PC-9 (cell line): ENCODE data around the gene IGSF8. TPM values are rescaled to one million over a fixed set of nuclear protein-coding genes. Genes with fewer than 3 reads are reported as not detected.

Experiments used
- BruUV-seq: library from RNA; stranded (reverse); fragments of 400-500 nt; replicated peaks from 2 replicates; lab custom pipeline; 2021; lab: Mats Ljungman, UMichigan
- CTCF ChIA-PET: fragments of 300-600 bp; sonication (Branson Sonifier 250); formaldehyde crosslinking; loops from one replicate; lab custom pipeline; 2022; ENCODE audit warnings: antibody characterized with exemption; lab: Charles Lee
- POLR2A ChIA-PET: fragments of 300-600 bp; sonication (Branson Sonifier 250); formaldehyde crosslinking; loops from one replicate; lab custom pipeline; 2022; ENCODE audit warnings: antibody characterized with exemption; ENCODE audit not compliant: unreplicated experiment; lab: Charles Lee
- DNase-seq, 2 experiments: peaks; one replicate each; pipeline versions ENCODE4 v3.0.0 to v3.0.0-alpha.2; 2015 to 2022; ENCODE audit warnings: mixed read lengths in 1 of 2
- H2AFZ ChIP-seq: fragments of 200-600 bp; sonication (generic); 2 replicates; pipeline ENCODE4 v1.8.1; 2017; ENCODE audit warnings: antibody characterized with exemption
- H3F3A ChIP-seq: fragments of 200-600 bp; sonication (generic); 2 replicates; pipeline ENCODE4 v1.8.1; 2017; ENCODE audit warnings: antibody characterized with exemption, mild to moderate bottlenecking, low read depth; ENCODE audit not compliant: insufficient read depth
- H3K27ac ChIP-seq: fragments of 200-600 bp; sonication (generic); 2 replicates; pipeline ENCODE4 v1.6.1; 2016; ENCODE audit warnings: mixed run types
- H3K27me3 ChIP-seq: fragments of 200-600 bp; sonication (generic); 2 replicates; pipeline ENCODE4 v1.6.1; 2016; ENCODE audit warnings: low read depth, mixed run types; ENCODE audit not compliant: insufficient read depth
- H3K36me3 ChIP-seq: fragments of 200-600 bp; sonication (generic); 2 replicates; pipeline ENCODE4 v1.6.1; 2016; ENCODE audit warnings: low read depth, mixed run types
- H3K4me1 ChIP-seq: fragments of 200-600 bp; sonication (generic); replicated peaks from 2 replicates; pipeline ENCODE4 v1.6.1; 2016; ENCODE audit warnings: mixed run types; ENCODE audit not compliant: insufficient read depth
- H3K4me2 ChIP-seq: fragments of 200-600 bp; sonication (generic); 2 replicates; pipeline ENCODE4 v1.6.1; 2017; ENCODE audit warnings: mixed run types
- H3K4me3 ChIP-seq: fragments of 200-600 bp; sonication (generic); 2 replicates; pipeline ENCODE4 v1.6.1; 2016; ENCODE audit warnings: mixed run types
- H3K79me2 ChIP-seq: fragments of 200-600 bp; sonication (generic); 2 replicates; pipeline ENCODE4 v1.6.1; 2017; ENCODE audit warnings: low read depth, mixed run types
- H3K9me2 ChIP-seq: fragments of 200-600 bp; sonication (generic); 2 replicates; pipeline ENCODE4 v1.8.1; 2017; ENCODE audit warnings: mild to moderate bottlenecking; ENCODE audit not compliant: insufficient read depth
- H3K9me3 ChIP-seq: fragments of 200-600 bp; sonication (generic); 2 replicates; pipeline ENCODE4 v1.8.1; 2016; ENCODE audit warnings: low read depth; ENCODE audit not compliant: insufficient read depth
- H4K20me1 ChIP-seq: fragments of 200-600 bp; sonication (generic); 2 replicates; pipeline ENCODE4 v1.8.1; 2017; ENCODE audit not compliant: insufficient read depth
- EZH2 ChIP-seq: fragments of 200-600 bp; sonication (generic); IDR thresholded peaks from 2 replicates; pipeline ENCODE4 v1.8.0; 2017; ENCODE audit warnings: antibody characterized with exemption, low read depth
- intact Hi-C: fragments of 100-400 bp; cut with micrococcal nuclease; formaldehyde crosslinking; loops from one replicate; pipeline ENCODE4 v1.10.0; 2022; ENCODE audit not compliant: unreplicated experiment
- total RNA-seq: library from RNA; stranded (reverse); gene quantifications from 2 replicates; pipeline ENCODE4 v1.2.3, GENCODE V29; 2021
- TF ChIP-seq, protein P1 (sequence below): fragments of 200-600 bp; sonication (generic); conservative IDR thresholded peaks from 2 replicates; pipeline ENCODE4 v1.6.1; 2017; ENCODE audit warnings: mixed run types, antibody characterized with exemption, mild to moderate bottlenecking, moderate library complexity

The IGSF8 gene
- total RNA-seq, 1 experiment from 2014 or later, result 27.4 TPM

DNA sequence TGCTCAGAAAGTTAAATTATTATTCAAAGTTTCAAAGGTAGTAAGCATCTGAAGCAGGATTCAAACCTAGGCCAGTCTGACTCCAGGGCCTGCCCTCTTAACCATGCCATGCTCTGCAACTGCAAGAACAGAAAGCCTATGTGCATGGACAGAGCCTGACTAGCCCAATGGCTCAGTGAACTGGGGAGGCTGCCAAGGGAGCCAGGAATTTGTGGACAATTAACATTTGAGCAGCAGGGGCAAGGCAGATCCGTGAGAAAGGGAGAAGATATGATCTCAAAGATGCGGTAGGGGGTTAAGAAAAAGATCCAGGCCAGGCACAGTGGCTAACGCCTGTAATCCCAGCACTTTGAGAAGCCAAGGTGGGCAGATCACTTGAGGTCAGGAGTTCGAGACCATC lies 46.5 kb upstream of the IGSF8 start:
- CTCF ChIA-PET, result no interaction called here
- no TSS peak for BruUV-seq

DNA sequence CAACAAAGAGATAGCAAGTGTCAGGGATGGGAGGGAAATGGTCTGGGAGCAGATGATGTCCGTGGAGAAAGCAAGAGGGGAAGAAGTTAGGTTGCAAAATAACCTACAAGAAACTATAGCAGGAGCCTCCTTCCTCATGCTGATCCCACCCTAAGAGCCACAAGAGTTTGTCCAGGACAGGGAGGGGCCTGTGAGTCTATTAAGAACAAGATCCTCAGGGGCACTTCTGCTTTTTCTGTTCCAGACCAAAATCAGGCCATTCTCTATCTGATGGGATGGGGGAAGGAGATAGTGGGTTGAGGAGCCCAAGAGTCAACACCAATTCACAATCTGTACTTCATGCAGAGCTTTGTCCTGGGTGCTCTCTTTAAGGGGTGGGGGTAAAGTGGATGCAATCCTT lies 45.3 kb upstream of the IGSF8 start:
- Histone ChIP-seq H3K4me3 (no peak overlapping the region), H3K4me1 (no peaks in the 10 kb centered on the region), H3K27ac (no peak overlapping the region), H3K36me3 (no peaks in the 10 kb centered on the region), H3F3A (no peaks in the 10 kb centered on the region), H3K9me2 (no peaks in the 10 kb centered on the region; the same call in 1 of the 2 replicates), H3K79me2 (no peaks in the 10 kb centered on the region), H3K27me3 (no peaks in the 10 kb centered on the region; the same call in 1 of the 2 replicates), H3K9me3 (no peaks in the 10 kb centered on the region), H2AFZ (no peak overlapping the region), H3K4me2 (no peak overlapping the region), H4K20me1 (no peaks in the 10 kb centered on the region)
- no peak for TF ChIP-seq EZH2
- TF ChIP-seq, protein P1, sequence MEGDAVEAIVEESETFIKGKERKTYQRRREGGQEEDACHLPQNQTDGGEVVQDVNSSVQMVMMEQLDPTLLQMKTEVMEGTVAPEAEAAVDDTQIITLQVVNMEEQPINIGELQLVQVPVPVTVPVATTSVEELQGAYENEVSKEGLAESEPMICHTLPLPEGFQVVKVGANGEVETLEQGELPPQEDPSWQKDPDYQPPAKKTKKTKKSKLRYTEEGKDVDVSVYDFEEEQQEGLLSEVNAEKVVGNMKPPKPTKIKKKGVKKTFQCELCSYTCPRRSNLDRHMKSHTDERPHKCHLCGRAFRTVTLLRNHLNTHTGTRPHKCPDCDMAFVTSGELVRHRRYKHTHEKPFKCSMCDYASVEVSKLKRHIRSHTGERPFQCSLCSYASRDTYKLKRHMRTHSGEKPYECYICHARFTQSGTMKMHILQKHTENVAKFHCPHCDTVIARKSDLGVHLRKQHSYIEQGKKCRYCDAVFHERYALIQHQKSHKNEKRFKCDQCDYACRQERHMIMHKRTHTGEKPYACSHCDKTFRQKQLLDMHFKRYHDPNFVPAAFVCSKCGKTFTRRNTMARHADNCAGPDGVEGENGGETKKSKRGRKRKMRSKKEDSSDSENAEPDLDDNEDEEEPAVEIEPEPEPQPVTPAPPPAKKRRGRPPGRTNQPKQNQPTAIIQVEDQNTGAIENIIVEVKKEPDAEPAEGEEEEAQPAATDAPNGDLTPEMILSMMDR, result no peak
- POLR2A ChIA-PET, result no interaction called here
- no TSS peak for BruUV-seq
- no peak for DNase-seq
- intact Hi-C loops, result no loop called here
- CTCF ChIA-PET, result no interaction called here

More for the DNA sequence above, 46.5 kb upstream of the IGSF8 start:
- intact Hi-C loops, result no loop called here
- Histone ChIP-seq H3K36me3 (no peaks in the 10 kb centered on the region), H4K20me1 (no peaks in the 10 kb centered on the region), H2AFZ (no peak overlapping the region), H3K4me1 (peaks cover 7% of the 10 kb centered on the region; the same call in 1 of the 2 replicates), H3K79me2 (no peaks in the 10 kb centered on the region), H3K27ac (no peak overlapping the region), H3K4me2 (no peak overlapping the region), H3F3A (no peaks in the 10 kb centered on the region; the same call in 1 of the 2 replicates), H3K9me2 (no peaks in the 10 kb centered on the region; the same call in 1 of the 2 replicates), H3K4me3 (no peak overlapping the region), H3K27me3 (no peaks in the 10 kb centered on the region; the same call in 1 of the 2 replicates), H3K9me3 (no peaks in the 10 kb centered on the region; the same call in 1 of the 2 replicates)
- TF ChIP-seq, protein P1, result no peak
- TF ChIP-seq EZH2, result no peak
- POLR2A ChIA-PET, result no interaction called here
- DNase-seq, result no peak

DNA sequence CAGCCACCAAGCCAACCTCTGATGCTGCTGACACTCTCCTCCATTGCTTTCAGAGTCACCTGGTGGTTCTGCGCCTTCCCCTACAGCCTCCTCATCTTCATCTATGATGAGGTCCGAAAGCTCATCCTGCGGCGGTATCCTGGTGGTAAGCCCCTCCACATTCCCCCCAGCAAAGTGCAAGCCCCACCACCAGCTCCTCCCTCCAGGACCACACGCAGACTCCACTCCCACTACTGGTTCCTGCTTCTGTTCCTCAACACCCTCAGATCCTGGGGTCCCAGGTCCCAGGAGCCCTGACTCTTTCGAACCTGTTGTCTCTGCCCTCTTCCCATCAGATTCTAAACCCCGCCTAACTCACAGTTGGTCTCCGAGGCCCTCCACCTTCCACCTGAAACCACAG lies 41.4 kb upstream of the IGSF8 start:
- intact Hi-C loops, result no loop called here
- ChIA-PET POLR2A (no interaction called here), CTCF (no interaction called here)
- BruUV-seq, result no TSS peak
- Histone ChIP-seq H3K9me2 (no peaks in the 10 kb centered on the region; the same call in 1 of the 2 replicates), H3F3A (no peaks in the 10 kb centered on the region), H4K20me1 (no peaks in the 10 kb centered on the region), H3K4me1 (no peaks in the 10 kb centered on the region), H3K27ac (no peak overlapping the region), H3K36me3 (no peaks in the 10 kb centered on the region), H3K4me3 (no peak overlapping the region), H3K4me2 (no peak overlapping the region), H3K9me3 (no peaks in the 10 kb centered on the region), H3K27me3 (no peaks in the 10 kb centered on the region; the same call in 1 of the 2 replicates), H2AFZ (no peak overlapping the region), H3K79me2 (no peaks in the 10 kb centered on the region)
- DNase-seq, result no peak
- TF ChIP-seq, protein P1, result no peak
- no peak for TF ChIP-seq EZH2
